Uterus (tissue), 4 donors: ENCODE measurements around the gene GALNT5. TPM values are rescaled to one million over a fixed set of nuclear protein-coding genes. Genes with fewer than 3 reads are reported as not detected.

Source experiments
- DNase-seq, 2 donors: peaks; one replicate each; pipeline ENCODE4 v3.0.0-alpha.2; 2019 to 2020
- H3K27ac ChIP-seq, 2 donors: fragments of 200-600 bp; sonication (generic); 1 replicate in 1 of 2; 2 replicates in 1 of 2; pipeline ENCODE4 v1.5.1; 2016 to 2018
- H3K27me3 ChIP-seq, 2 donors: fragments of 200-600 bp; sonication (generic); one replicate each; pipeline ENCODE4 v1.5.1; 2018 to 2019; ENCODE audit warnings: control low read depth in 1 of 2
- H3K36me3 ChIP-seq, 2 donors: fragments of 200-600 bp; sonication (generic); one replicate each; pipeline ENCODE4 v1.5.1; 2019; ENCODE audit warnings: control low read depth in 1 of 2
- H3K4me1 ChIP-seq, 2 donors: fragments of 200-600 bp; sonication (generic); one replicate each; pipeline ENCODE4 v1.5.1; 2018 to 2019; ENCODE audit warnings: control low read depth in 1 of 2
- H3K4me3 ChIP-seq, 2 donors: fragments of 200-600 bp; sonication (generic); 1 replicate in 1 of 2; 2 replicates in 1 of 2; pipeline ENCODE4 v1.5.1; 2018 to 2019; ENCODE audit warnings: mild to moderate bottlenecking in 1 of 2
- H3K9me3 ChIP-seq, 2 donors: fragments of 200-600 bp; sonication (generic); one replicate each; pipeline ENCODE4 v1.5.1; 2019; ENCODE audit warnings: control low read depth in 1 of 2
- POLR2A ChIP-seq, 2 donors: fragments of 450-650 bp; IDR thresholded peaks; one replicate each; pipeline ENCODE4 v1.6.1; 2016; ENCODE audit warnings: antibody characterized with exemption in 2 of 2, mild to moderate bottlenecking in 1 of 2, moderate library complexity in 1 of 2
- intact Hi-C: fragments of 100-400 bp; cut with DNase I; formaldehyde crosslinking; loops from one replicate; pipeline ENCODE4 v1.15.1; 2023; ENCODE audit warnings: low total_unique reads
- total RNA-seq, 4 donors: library from RNA; depleted of rRNA in 3 of 4; stranded (reverse); fragments of >200 nt in 3 of 4; gene quantifications; one replicate each; pipeline versions ENCODE4 v1.1.0 to v1.2.4, GENCODE V29; 2014 to 2023
- TF ChIP-seq, protein P1 (sequence below), 4 experiments: fragments of 200-600 bp in 2 of 4; fragments of 450-650 bp in 2 of 4; sonication (generic) in 2 of 4; IDR thresholded peaks; one replicate each; pipeline ENCODE4 v1.5.1; 2016 to 2019; ENCODE audit warnings: antibody characterized with exemption in 4 of 4, mild to moderate bottlenecking in 2 of 4, moderate library complexity in 1 of 4
- donor health status: DM: yes; HTN: yes; CAD: no.

GALNT5 gene
- total RNA-seq, 4 donors from 2014 or later: 0.26 to 8.1 TPM; not detected in 2

DNA sequence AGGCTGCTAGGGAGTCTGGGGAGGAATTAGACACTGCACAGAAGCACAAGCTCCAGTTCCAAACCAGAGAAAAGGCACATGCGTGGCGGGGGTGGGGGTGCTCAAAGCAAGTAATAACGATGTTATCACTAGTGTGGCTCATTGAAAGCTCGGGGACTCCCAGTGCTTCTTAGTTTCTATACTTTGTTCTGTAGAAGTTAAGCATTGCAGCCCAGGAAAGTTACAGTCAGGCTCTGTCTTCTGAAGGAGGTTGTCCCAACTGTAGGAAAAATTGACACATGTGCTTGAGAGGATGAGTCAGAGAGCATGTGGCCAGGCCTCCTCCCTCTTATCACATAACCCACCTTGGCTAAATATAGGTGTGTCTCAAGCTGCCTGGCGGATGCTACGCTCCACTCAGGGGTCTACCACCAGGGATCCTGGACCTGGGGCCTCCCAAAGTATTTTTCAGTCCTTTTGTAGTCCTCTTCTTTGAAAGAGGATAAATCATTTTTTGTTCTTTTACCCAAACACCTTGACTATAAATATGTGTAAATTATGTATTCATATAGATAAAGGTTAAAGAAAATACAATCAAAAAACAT is 3.8 kb downstream of the GALNT5 start:
- Histone ChIP-seq H3K4me1 (no peaks in the 10 kb centered on the region), H3K36me3 (no peaks in the 10 kb centered on the region), H3K27ac (no peak overlapping the region), H3K9me3 (no peaks in the 10 kb centered on the region), H3K27me3 (no peaks in the 10 kb centered on the region), H3K4me3 (no peak overlapping the region)
- TF ChIP-seq POLR2A (IDR thresholded peaks at IDR 0.05): no peak
- TF ChIP-seq, protein P1, sequence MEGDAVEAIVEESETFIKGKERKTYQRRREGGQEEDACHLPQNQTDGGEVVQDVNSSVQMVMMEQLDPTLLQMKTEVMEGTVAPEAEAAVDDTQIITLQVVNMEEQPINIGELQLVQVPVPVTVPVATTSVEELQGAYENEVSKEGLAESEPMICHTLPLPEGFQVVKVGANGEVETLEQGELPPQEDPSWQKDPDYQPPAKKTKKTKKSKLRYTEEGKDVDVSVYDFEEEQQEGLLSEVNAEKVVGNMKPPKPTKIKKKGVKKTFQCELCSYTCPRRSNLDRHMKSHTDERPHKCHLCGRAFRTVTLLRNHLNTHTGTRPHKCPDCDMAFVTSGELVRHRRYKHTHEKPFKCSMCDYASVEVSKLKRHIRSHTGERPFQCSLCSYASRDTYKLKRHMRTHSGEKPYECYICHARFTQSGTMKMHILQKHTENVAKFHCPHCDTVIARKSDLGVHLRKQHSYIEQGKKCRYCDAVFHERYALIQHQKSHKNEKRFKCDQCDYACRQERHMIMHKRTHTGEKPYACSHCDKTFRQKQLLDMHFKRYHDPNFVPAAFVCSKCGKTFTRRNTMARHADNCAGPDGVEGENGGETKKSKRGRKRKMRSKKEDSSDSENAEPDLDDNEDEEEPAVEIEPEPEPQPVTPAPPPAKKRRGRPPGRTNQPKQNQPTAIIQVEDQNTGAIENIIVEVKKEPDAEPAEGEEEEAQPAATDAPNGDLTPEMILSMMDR (IDR thresholded peaks at IDR 0.05): no peak
- no peak for DNase-seq
- intact Hi-C loops: no loop called here

DNA sequence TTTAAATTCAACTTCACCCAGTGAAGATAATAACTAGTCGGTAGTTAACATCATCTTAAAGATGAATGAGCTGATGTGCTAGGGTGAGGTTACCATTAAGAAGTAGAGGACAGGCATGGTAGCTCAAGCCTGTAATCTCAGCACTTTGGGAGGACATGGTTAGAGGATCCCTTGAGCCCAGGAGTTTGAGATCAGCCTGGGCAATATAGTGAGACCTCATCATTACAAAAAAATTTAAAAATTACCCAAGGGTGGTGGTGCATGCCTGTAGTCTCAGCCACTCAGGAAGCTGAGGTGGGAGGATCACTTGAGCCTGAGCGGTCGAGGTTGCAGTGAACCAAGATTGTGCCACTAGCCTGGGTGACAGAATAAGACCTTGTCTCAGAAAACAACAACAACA is 4.7 kb downstream of the GALNT5 start:
- no peaks in the 10 kb centered on the region for H3K36me3 ChIP-seq
- DNase-seq: no peak
- H3K9me3 ChIP-seq: no peaks in the 10 kb centered on the region
- intact Hi-C loops: no loop called here
- H3K4me1 ChIP-seq: no peaks in the 10 kb centered on the region
- no peaks in the 10 kb centered on the region for H3K27me3 ChIP-seq
- no peak for TF ChIP-seq POLR2A (IDR thresholded peaks at IDR 0.05)
- TF ChIP-seq, protein P1 (IDR thresholded peaks at IDR 0.05): no peak
- no peak overlapping the region for H3K4me3 ChIP-seq
- no peak overlapping the region for H3K27ac ChIP-seq

- Histone ChIP-seq H3K4me3 (no peak overlapping the region), H3K9me3 (no peaks in the 10 kb centered on the region), H3K27ac (no peak overlapping the region), H3K27me3 (no peaks in the 10 kb centered on the region), H3K36me3 (no peaks in the 10 kb centered on the region), H3K4me1 (no peaks in the 10 kb centered on the region)
- intact Hi-C loops: no loop called here
- TF ChIP-seq, protein P1 (IDR thresholded peaks at IDR 0.05): no peak
- TF ChIP-seq POLR2A (IDR thresholded peaks at IDR 0.05): no peak
- DNase-seq: no peak
Measured at GRCh38 chr2:157264099-157264498, 6.6 kb downstream of the GALNT5 start.

- no peak for DNase-seq
- TF ChIP-seq POLR2A (IDR thresholded peaks at IDR 0.05): no peak
- TF ChIP-seq, protein P1 (IDR thresholded peaks at IDR 0.05): no peak
- no peaks in the 10 kb centered on the region for H3K9me3 ChIP-seq
- H3K4me1 ChIP-seq: no peaks in the 10 kb centered on the region
- no peak overlapping the region for H3K27ac ChIP-seq
- intact Hi-C loops: no loop called here
- no peaks in the 10 kb centered on the region for H3K27me3 ChIP-seq
- H3K36me3 ChIP-seq: no peaks in the 10 kb centered on the region
- H3K4me3 ChIP-seq: no peak overlapping the region
Measured at GRCh38 chr2:157265825-157266224, 8.3 kb downstream of the GALNT5 start.

DNA sequence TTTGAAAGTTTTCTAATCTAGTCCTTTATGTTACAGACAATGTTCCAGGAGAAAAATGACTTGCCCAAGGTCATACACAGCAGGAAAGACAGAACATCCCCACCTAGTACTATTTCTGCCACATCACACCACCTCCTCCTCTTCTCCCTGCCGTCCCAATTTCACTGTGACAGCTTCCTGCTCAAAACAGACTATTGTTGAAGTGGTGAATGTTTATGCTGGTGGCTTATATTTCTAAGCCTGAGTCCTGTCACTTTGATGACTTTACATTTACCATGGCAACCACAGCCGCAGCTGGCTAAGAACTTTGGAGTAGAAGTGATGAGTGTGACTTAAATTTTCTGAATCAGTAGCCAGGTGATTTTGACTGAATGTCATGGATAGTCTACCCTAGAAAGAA is 10.0 kb downstream of the GALNT5 start:
- no peak for DNase-seq
- TF ChIP-seq, protein P1 (IDR thresholded peaks at IDR 0.05): no peak
- TF ChIP-seq POLR2A (IDR thresholded peaks at IDR 0.05): no peak

More for the DNA sequence above, 10.0 kb downstream of the GALNT5 start:
- no peak overlapping the region for H3K4me3 ChIP-seq
- H3K9me3 ChIP-seq: no peaks in the 10 kb centered on the region
- no peak overlapping the region for H3K27ac ChIP-seq
- intact Hi-C loops: no loop called here
- H3K4me1 ChIP-seq: no peaks in the 10 kb centered on the region
- no peaks in the 10 kb centered on the region for H3K36me3 ChIP-seq
- no peaks in the 10 kb centered on the region for H3K27me3 ChIP-seq
